Measurements from ENCODE around the gene INIP. TPM values are rescaled to one million over a fixed set of nuclear protein-coding genes. Genes with fewer than 3 reads are reported as not detected.

Gene INIP
- total RNA-seq, 4 donors from 2014 or later = 11.6 to 14.2 (median 13.0) TPM

- H3K4me1 ChIP-seq = peaks cover 3 to 67% (median 43%) of the 10 kb centered on the region in 3 donors
- peak overlapping the region in 3 of 4 donors; percentile 60 to 77 (median 76) for H3K27ac ChIP-seq
- H3K36me3 ChIP-seq = no peaks in the 10 kb centered on the region
- no peaks in the 10 kb centered on the region for H3K9me3 ChIP-seq
- no peak overlapping the region for H3K4me3 ChIP-seq
- peak; percentile 38 for TF ChIP-seq POLR2AphosphoS5 (IDR thresholded peaks at IDR 0.05)
- no peak for TF ChIP-seq POLR2A (IDR thresholded peaks at IDR 0.05)
- H3K27me3 ChIP-seq = no peaks in the 10 kb centered on the region
- 29 to 40% methylated on average over 4 of the region's 4 CpGs for WGBS, 2 donors (ENCODE audit: low coverage in 1 of 2)
- ATAC-seq = peak; percentile 57
Measured at GRCh38 chr9:112755675-112756074, 37.8 kb upstream of the INIP start.

GRCh38 chr9:112755016-112755427 is 37.1 kb upstream of the INIP start:
- H3K9me3 ChIP-seq = no peaks in the 10 kb centered on the region
- H3K27me3 ChIP-seq = no peaks in the 10 kb centered on the region
- no peaks in the 10 kb centered on the region for H3K36me3 ChIP-seq
- H3K4me1 ChIP-seq = peaks cover 3 to 70% (median 43%) of the 10 kb centered on the region in 3 donors
- 0 to 31% methylated on average over 2 to 5 of the region's 5 CpGs for WGBS, 2 donors (ENCODE audit: low coverage in 1 of 2)
- no peak for ATAC-seq
- no peak overlapping the region for H3K4me3 ChIP-seq
- TF ChIP-seq POLR2AphosphoS5 (IDR thresholded peaks at IDR 0.05) (no peak), EP300 (IDR thresholded peaks at IDR 0.05) (no peak), CTCF (IDR thresholded peaks at IDR 0.05) (no peak), POLR2A (IDR thresholded peaks at IDR 0.05) (no peak)
- H3K27ac ChIP-seq = peak overlapping the region in 3 of 4 donors; percentile 60 to 77 (median 76)

- H3K9me3 ChIP-seq = no peaks in the 10 kb centered on the region
- no peaks in the 10 kb centered on the region for H3K27me3 ChIP-seq
- H3K4me1 ChIP-seq = peaks cover 3 to 75% (median 43%) of the 10 kb centered on the region in 3 donors
- H3K4me3 ChIP-seq = no peak overlapping the region
- WGBS, 2 donors (ENCODE audit: low coverage in 1 of 2) = 37 to 56% methylated on average over 1 to 3 of the region's 3 CpGs
- TF ChIP-seq EP300 (IDR thresholded peaks at IDR 0.05) (no peak), POLR2AphosphoS5 (IDR thresholded peaks at IDR 0.05) (no peak), POLR2A (IDR thresholded peaks at IDR 0.05) (no peak), CTCF (IDR thresholded peaks at IDR 0.05) (no peak)
- ATAC-seq = no peak
- no peaks in the 10 kb centered on the region for H3K36me3 ChIP-seq
- H3K27ac ChIP-seq = peak overlapping the region in 3 of 4 donors; percentile 60 to 77 (median 76)
Measured at GRCh38 chr9:112754578-112754977, 36.7 kb upstream of the INIP start.

GRCh38 chr9:112753725-112754124 is 35.8 kb upstream of the INIP start:
- Histone ChIP-seq H3K4me3 (no peak overlapping the region), H3K27ac (peak overlapping the region in 3 of 4 donors; percentile 60 to 77 (median 75)), H3K9me3 (no peaks in the 10 kb centered on the region), H3K27me3 (no peaks in the 10 kb centered on the region), H3K36me3 (no peaks in the 10 kb centered on the region), H3K4me1 (peaks cover 3 to 77% (median 43%) of the 10 kb centered on the region in 3 donors)
- no peak for ATAC-seq
- 25 to 29% methylated on average over 1 of the region's 2 CpGs for WGBS, 2 donors (ENCODE audit: low coverage in 1 of 2)
- TF ChIP-seq POLR2AphosphoS5 (IDR thresholded peaks at IDR 0.05) = peak; percentile 19
- TF ChIP-seq EP300 (IDR thresholded peaks at IDR 0.05) = no peak
- no peak for TF ChIP-seq POLR2A (IDR thresholded peaks at IDR 0.05)

- Histone ChIP-seq H3K4me1 (peaks cover 3 to 74% (median 43%) of the 10 kb centered on the region in 3 donors), H3K27ac (peak overlapping the region in 1 of 4 donors; percentile 75), H3K9me3 (no peaks in the 10 kb centered on the region), H3K4me3 (no peak overlapping the region), H3K27me3 (no peaks in the 10 kb centered on the region), H3K36me3 (no peaks in the 10 kb centered on the region)
- no peak for ATAC-seq
- 78 to 82% methylated on average over 6 of the region's 6 CpGs for WGBS, 2 donors (ENCODE audit: low coverage in 1 of 2)
- TF ChIP-seq CTCF (IDR thresholded peaks at IDR 0.05) = no peak
Measured at GRCh38 chr9:112752334-112753125, 34.6 kb upstream of the INIP start.

All from gastroesophageal sphincter (tissue), 4 donors.